IgD-negative memory B cell (primary cell): ENCODE results near the gene PTPN22. TPM values are rescaled to one million over a fixed set of nuclear protein-coding genes. Genes with fewer than 3 reads are reported as not detected.

Source experiments
- H3K27ac Mint-ChIP-seq, 3 donors: one replicate each; pipeline ENCODE4 v1.8.0; 2020 to 2022; ENCODE audit warnings: mild to moderate bottlenecking in 3 of 3, mixed read lengths in 3 of 3, moderate library complexity in 1 of 3
- H3K27me3 Mint-ChIP-seq: one replicate; pipeline ENCODE4 v1.8.0; 2021; ENCODE audit warnings: mixed read lengths
- H3K36me3 Mint-ChIP-seq: one replicate; pipeline ENCODE4 v1.8.0; 2020; ENCODE audit warnings: mild to moderate bottlenecking, mixed read lengths
- H3K4me1 Mint-ChIP-seq, 3 donors: one replicate each; pipeline ENCODE4 v1.8.0; 2020 to 2022; ENCODE audit warnings: mixed read lengths in 3 of 3, mild to moderate bottlenecking in 1 of 3
- H3K4me3 Mint-ChIP-seq, 4 donors: one replicate each; pipeline ENCODE4 v1.8.0; 2020 to 2022; ENCODE audit warnings: mild to moderate bottlenecking in 4 of 4, mixed read lengths in 4 of 4, moderate library complexity in 3 of 4
- H3K9me3 Mint-ChIP-seq, 3 donors: one replicate each; pipeline ENCODE4 v1.8.0; 2020 to 2021; ENCODE audit warnings: mixed read lengths in 3 of 3, mild to moderate bottlenecking in 1 of 3
- polyA plus RNA-seq: library from polyadenylated mRNA; unstranded; fragments of 300-500 nt; fragmentation: Illumina TruSeq; gene quantifications from one replicate; pipeline ENCODE4 v1.2.3, GENCODE V29; 2021

Gene PTPN22
- polyA plus RNA-seq = 41.1 TPM

- peaks cover 44 to 54% (median 44%) of the 10 kb centered on the region in 3 donors for H3K4me1 Mint-ChIP-seq
- H3K36me3 Mint-ChIP-seq = peaks cover 6% of the 10 kb centered on the region
- H3K9me3 Mint-ChIP-seq = no peaks in the 10 kb centered on the region
- peak within 1 kb of the TSS; percentile 88 to 95 (median 92) for H3K4me3 Mint-ChIP-seq
- no peaks in the 10 kb centered on the region for H3K27me3 Mint-ChIP-seq
- peak within 1 kb of the TSS; percentile 91 to 93 (median 93) for H3K27ac Mint-ChIP-seq
These were observed at the start of gene PTPN22 for GRCh38 chr1:113871597-113872113. PTPN22 (minus strand) TSS chr1:113871712.

GRCh38 chr1:113918243-113918642 lies 46.7 kb upstream of the PTPN22 start:
- Mint-ChIP-seq H3K4me1 (peaks cover 0 to 2% (median 2%) of the 10 kb centered on the region in 3 donors), H3K27ac (peak overlapping the region in 1 of 3 donors; percentile 6), H3K9me3 (no peaks in the 10 kb centered on the region), H3K27me3 (peaks cover 7% of the 10 kb centered on the region), H3K36me3 (no peaks in the 10 kb centered on the region), H3K4me3 (no peak overlapping the region)

GRCh38 chr1:113917400-113918082 lies 46.0 kb upstream of the PTPN22 start:
- Mint-ChIP-seq H3K36me3 (no peaks in the 10 kb centered on the region), H3K9me3 (no peaks in the 10 kb centered on the region), H3K27me3 (peaks cover 2% of the 10 kb centered on the region), H3K27ac (no peak overlapping the region), H3K4me3 (no peak overlapping the region), H3K4me1 (peaks cover 0 to 2% (median 2%) of the 10 kb centered on the region in 3 donors)

GRCh38 chr1:113916974-113917373 lies 45.5 kb upstream of the PTPN22 start:
- Mint-ChIP-seq H3K27ac (no peak overlapping the region), H3K4me1 (peaks cover 0 to 2% (median 2%) of the 10 kb centered on the region in 3 donors), H3K4me3 (no peak overlapping the region), H3K36me3 (no peaks in the 10 kb centered on the region), H3K27me3 (no peaks in the 10 kb centered on the region), H3K9me3 (no peaks in the 10 kb centered on the region)

GRCh38 chr1:113913887-113914664 lies 42.6 kb upstream of the PTPN22 start:
- Mint-ChIP-seq H3K9me3 (no peaks in the 10 kb centered on the region), H3K36me3 (no peaks in the 10 kb centered on the region), H3K4me1 (peaks cover 2 to 4% (median 3%) of the 10 kb centered on the region in 3 donors), H3K27ac (no peak overlapping the region), H3K27me3 (no peaks in the 10 kb centered on the region), H3K4me3 (no peak overlapping the region)

- no peaks in the 10 kb centered on the region for H3K9me3 Mint-ChIP-seq
- H3K4me3 Mint-ChIP-seq = no peak overlapping the region
- H3K27ac Mint-ChIP-seq = peak overlapping the region in 1 of 3 donors; percentile 63
- peaks cover 4% of the 10 kb centered on the region for H3K36me3 Mint-ChIP-seq
- H3K27me3 Mint-ChIP-seq = no peaks in the 10 kb centered on the region
- peaks cover 0 to 4% (median 3%) of the 10 kb centered on the region in 3 donors for H3K4me1 Mint-ChIP-seq
These were observed 41.8 kb upstream of the PTPN22 start for GRCh38 chr1:113913312-113913668.

- H3K4me3 Mint-ChIP-seq = no peak overlapping the region
- peaks cover 0 to 5% (median 4%) of the 10 kb centered on the region in 3 donors for H3K4me1 Mint-ChIP-seq
- no peak overlapping the region for H3K27ac Mint-ChIP-seq
- no peaks in the 10 kb centered on the region for H3K9me3 Mint-ChIP-seq
- peaks cover 4% of the 10 kb centered on the region for H3K36me3 Mint-ChIP-seq
- H3K27me3 Mint-ChIP-seq = no peaks in the 10 kb centered on the region
These were observed 41.2 kb upstream of the PTPN22 start for GRCh38 chr1:113912594-113913311.

GRCh38 chr1:113905435-113905861 lies 33.9 kb upstream of the PTPN22 start:
- peak overlapping the region; percentile 91 to 100 (median 98) for H3K27ac Mint-ChIP-seq
- H3K9me3 Mint-ChIP-seq = no peaks in the 10 kb centered on the region
- H3K27me3 Mint-ChIP-seq = no peaks in the 10 kb centered on the region
- peak overlapping the region; percentile 92 to 100 (median 98) for H3K4me3 Mint-ChIP-seq
- H3K4me1 Mint-ChIP-seq = peaks cover 24 to 30% (median 29%) of the 10 kb centered on the region in 3 donors
- H3K36me3 Mint-ChIP-seq = peaks cover 10% of the 10 kb centered on the region

GRCh38 chr1:113904674-113905434 lies 33.3 kb upstream of the PTPN22 start, which contains the start of the genes AP4B1 and DCLRE1B:
AP4B1 (minus strand) TSS chr1:113904799; CDS start chr1:113904717, 82 bp downstream.
DCLRE1B (plus strand) TSS chr1:113905326; CDS start chr1:113905587, 261 bp downstream.
- Mint-ChIP-seq H3K9me3 (no peaks in the 10 kb centered on the region), H3K27me3 (no peaks in the 10 kb centered on the region), H3K36me3 (peaks cover 10% of the 10 kb centered on the region), H3K4me3 (peak within 1 kb of the TSS; percentile 92 to 100 (median 98)), H3K4me1 (peaks cover 24 to 30% (median 30%) of the 10 kb centered on the region in 3 donors), H3K27ac (peak within 1 kb of the TSS; percentile 91 to 100 (median 98))

- Mint-ChIP-seq H3K36me3 (peaks cover 13% of the 10 kb centered on the region), H3K4me3 (peak overlapping the region; percentile 92 to 100 (median 98)), H3K27ac (peak overlapping the region; percentile 91 to 100 (median 98)), H3K27me3 (no peaks in the 10 kb centered on the region), H3K4me1 (peaks cover 24 to 32% (median 30%) of the 10 kb centered on the region in 3 donors), H3K9me3 (no peaks in the 10 kb centered on the region)
These were observed 32.8 kb upstream of the PTPN22 start for GRCh38 chr1:113904293-113904673.

- H3K4me1 Mint-ChIP-seq = peaks cover 26 to 32% (median 30%) of the 10 kb centered on the region in 3 donors
- H3K9me3 Mint-ChIP-seq = no peaks in the 10 kb centered on the region
- no peaks in the 10 kb centered on the region for H3K27me3 Mint-ChIP-seq
- peaks cover 12% of the 10 kb centered on the region for H3K36me3 Mint-ChIP-seq
- H3K27ac Mint-ChIP-seq = peak overlapping the region; percentile 91 to 100 (median 98)
- H3K4me3 Mint-ChIP-seq = peak overlapping the region; percentile 92 to 100 (median 98)
These were observed 32.2 kb upstream of the PTPN22 start for GRCh38 chr1:113903501-113904292.

GRCh38 chr1:113901191-113901590 lies 29.7 kb upstream of the PTPN22 start:
- H3K27ac Mint-ChIP-seq = peak overlapping the region in 1 of 3 donors; percentile 4
- H3K4me1 Mint-ChIP-seq = peaks cover 32 to 37% (median 36%) of the 10 kb centered on the region in 3 donors
- peak overlapping the region in 1 of 4 donors; percentile 30 for H3K4me3 Mint-ChIP-seq
- H3K9me3 Mint-ChIP-seq = no peaks in the 10 kb centered on the region
- H3K27me3 Mint-ChIP-seq = no peaks in the 10 kb centered on the region
- peaks cover 10% of the 10 kb centered on the region for H3K36me3 Mint-ChIP-seq

- H3K4me1 Mint-ChIP-seq = peaks cover 27 to 33% (median 30%) of the 10 kb centered on the region in 3 donors
- no peaks in the 10 kb centered on the region for H3K27me3 Mint-ChIP-seq
- no peak overlapping the region for H3K27ac Mint-ChIP-seq
These were observed 27.6 kb upstream of the PTPN22 start for GRCh38 chr1:113899111-113899510.

More at GRCh38 chr1:113899111-113899510, 27.6 kb upstream of the PTPN22 start:
- no peak overlapping the region for H3K4me3 Mint-ChIP-seq
- H3K9me3 Mint-ChIP-seq = no peaks in the 10 kb centered on the region
- H3K36me3 Mint-ChIP-seq = peaks cover 18% of the 10 kb centered on the region
